Prostate gland (tissue), 2 donors: Measurements from ENCODE around the gene PTGES2. TPM values are rescaled to one million over a fixed set of nuclear protein-coding genes. Genes with fewer than 3 reads are reported as not detected.

ENCODE experiments used
- DNase-seq: peaks from one replicate; pipeline ENCODE4 v3.0.0-alpha.2; 2019; ENCODE audit warnings: low spot score
- H3K27ac ChIP-seq, 2 donors: fragments of 200-600 bp; sonication (generic); 2 replicates each; pipeline ENCODE4 v1.5.1; 2017 to 2019
- H3K27me3 ChIP-seq: fragments of 200-600 bp; sonication (generic); replicated peaks from 2 replicates; pipeline ENCODE4 v1.5.1; 2019; ENCODE audit not compliant: insufficient read depth
- H3K36me3 ChIP-seq, 2 donors: fragments of 200-600 bp; sonication (generic); 1 replicate in 1 of 2; 2 replicates in 1 of 2; pipeline versions ENCODE4 v1.5.1 to v1.8.1; 2017 to 2019
- H3K4me1 ChIP-seq: fragments of 200-600 bp; sonication (generic); replicated peaks from 2 replicates; pipeline ENCODE4 v1.5.1; 2019
- H3K4me3 ChIP-seq, 2 donors: fragments of 200-600 bp; sonication (generic); 2 replicates each; pipeline ENCODE4 v1.5.1; 2017 to 2019
- H3K9me3 ChIP-seq: fragments of 200-600 bp; sonication (generic); 2 replicates; pipeline ENCODE4 v1.5.1; 2017
- CTCF ChIP-seq, 4 experiments: fragments of 200-600 bp in 2 of 4; fragments of 450-650 bp in 2 of 4; sonication (generic) in 2 of 4; IDR thresholded peaks; 1 replicate in 3 of 4; 2 replicates in 1 of 4; pipeline ENCODE4 v1.5.1; 2016 to 2019; ENCODE audit warnings: antibody characterized with exemption in 4 of 4, mild to moderate bottlenecking in 2 of 4, moderate library complexity in 2 of 4
- POLR2A ChIP-seq: fragments of 450-650 bp; IDR thresholded peaks from one replicate; pipeline ENCODE4 v1.6.1; 2016; ENCODE audit warnings: antibody characterized with exemption, mild to moderate bottlenecking
- POLR2AphosphoS5 ChIP-seq: sonication (generic); formaldehyde crosslinking; IDR thresholded peaks from one replicate; pipeline ENCODE4 v1.6.1; 2017; ENCODE audit warnings: antibody characterized with exemption
- WGBS: methylation state at CpG from one replicate; pipeline ENCODE4 v1.1.5; 2018; 5-methylcytosine and 5-hydroxymethylcytosine counted together
- intact Hi-C: fragments of 100-400 bp; cut with DNase I; formaldehyde crosslinking; loops from one replicate; pipeline ENCODE4 v1.14.2; 2022
- total RNA-seq, 2 donors: library from RNA; depleted of rRNA; stranded (reverse); fragments of >200 nt; gene quantifications; one replicate each; pipeline ENCODE4 v1.1.0, GENCODE V29; 2016

The PTGES2 gene
- total RNA-seq, 2 donors from 2014 or later: 89.4 to 96.1 TPM

GRCh38 chr9:128153060-128153946 lies 25.8 kb upstream of the PTGES2 start:
- H3K27ac ChIP-seq: no peak overlapping the region
- no peak for TF ChIP-seq POLR2A
- no peak for TF ChIP-seq POLR2AphosphoS5
- TF ChIP-seq CTCF (IDR thresholded peaks at IDR 0.05): no peak
- DNase-seq: no peak
- H3K4me1 ChIP-seq: peaks cover 4% of the 10 kb centered on the region
- WGBS: 82% methylated on average over 26 of the region's 26 CpGs
- H3K4me3 ChIP-seq: no peak overlapping the region
- no peaks in the 10 kb centered on the region for H3K27me3 ChIP-seq
- H3K9me3 ChIP-seq: no peaks in the 10 kb centered on the region
- intact Hi-C loops: no loop called here
- H3K36me3 ChIP-seq: no peaks in the 10 kb centered on the region

GRCh38 chr9:128152133-128153059 lies 24.9 kb upstream of the PTGES2 start:
- intact Hi-C loops: no loop called here
- whole genome bisulfite sequencing: 93% methylated on average over 13 of the region's 13 CpGs
- Histone ChIP-seq H3K27ac (no peak overlapping the region), H3K4me1 (peaks cover 5% of the 10 kb centered on the region), H3K36me3 (no peaks in the 10 kb centered on the region), H3K4me3 (no peak overlapping the region), H3K27me3 (no peaks in the 10 kb centered on the region), H3K9me3 (no peaks in the 10 kb centered on the region)
- no peak for DNase-seq
- TF ChIP-seq CTCF (IDR thresholded peaks at IDR 0.05): no peak
- TF ChIP-seq POLR2A: no peak
- no peak for TF ChIP-seq POLR2AphosphoS5

GRCh38 chr9:128151309-128152132 lies 24.0 kb upstream of the PTGES2 start:
- H3K4me3 ChIP-seq: no peak overlapping the region
- H3K4me1 ChIP-seq: peaks cover 5% of the 10 kb centered on the region
- 87% methylated on average over 18 of the region's 18 CpGs for WGBS
- TF ChIP-seq CTCF (IDR thresholded peaks at IDR 0.05) (no peak), POLR2AphosphoS5 (no peak), POLR2A (no peak)
- H3K27ac ChIP-seq: no peak overlapping the region
- no peaks in the 10 kb centered on the region for H3K9me3 ChIP-seq
- H3K27me3 ChIP-seq: no peaks in the 10 kb centered on the region
- no peaks in the 10 kb centered on the region for H3K36me3 ChIP-seq
- intact Hi-C loops: no loop called here
- DNase-seq: no peak

- Histone ChIP-seq H3K27ac (no peak overlapping the region), H3K27me3 (no peaks in the 10 kb centered on the region), H3K36me3 (no peaks in the 10 kb centered on the region), H3K4me1 (peaks cover 5% of the 10 kb centered on the region), H3K9me3 (no peaks in the 10 kb centered on the region), H3K4me3 (no peak overlapping the region)
- TF ChIP-seq POLR2A: no peak
- peak in 1 of 4 experiments; percentile 37 for TF ChIP-seq CTCF (IDR thresholded peaks at IDR 0.05)
- no peak for DNase-seq
- 69% methylated on average over 19 of the region's 19 CpGs for WGBS
- intact Hi-C loops: no loop called here
Measured at GRCh38 chr9:128150594-128151308, 23.2 kb upstream of the PTGES2 start.
